C4-2B (cell line): Measurements from ENCODE around the gene BID.

Source experiments
- CTCF ChIP-seq: fragments of 450-650 bp; conservative IDR thresholded peaks from 2 replicates; pipeline ENCODE4 v1.5.1; 2017; ENCODE audit warnings: mild to moderate bottlenecking
- ZFX ChIP-seq: fragments of 450-650 bp; IDR thresholded peaks from 2 replicates; pipeline ENCODE4 v1.6.1; 2017

- TF ChIP-seq CTCF (no peak), ZFX (no peak)
Observed at GRCh38 chr22:17794726-17795542, 20.7 kb upstream of the BID start.
